GM21619 (cell line): ENCODE data around the gene ADRM1.

Source experiments
- ATAC-seq: cut with Tn5 transposase; IDR thresholded peaks from one replicate; pipeline ENCODE4 v1.9.1; 2021; ENCODE audit not compliant: unreplicated experiment

The ADRM1 gene

GRCh38 chr20:62296724-62297448 lies 5.9 kb upstream of the ADRM1 start:
- no peak for ATAC-seq

- no peak for ATAC-seq
Observed at GRCh38 chr20:62297449-62298227, 5.2 kb upstream of the ADRM1 start.

GRCh38 chr20:62298577-62299249 lies 4.1 kb upstream of the ADRM1 start:
- ATAC-seq: no peak

GRCh38 chr20:62299666-62300236 lies 3.0 kb upstream of the ADRM1 start:
- ATAC-seq: no peak

- ATAC-seq: no peak
Observed at GRCh38 chr20:62300319-62300718, 2.5 kb upstream of the ADRM1 start.

GRCh38 chr20:62301111-62301668 lies 1.6 kb upstream of the ADRM1 start:
- no peak for ATAC-seq

GRCh38 chr20:62301773-62302340 lies 940 bp upstream of the ADRM1 start:
- ATAC-seq: peak; percentile 38

GRCh38 chr20:62303062-62303339 lies 204 bp downstream of the ADRM1 start:
- no peak for ATAC-seq

- no peak for ATAC-seq
Observed at GRCh38 chr20:62303340-62304226, 786 bp downstream of the ADRM1 start.

- no peak for ATAC-seq
Observed at GRCh38 chr20:62304331-62305148, 1.7 kb downstream of the ADRM1 start.

GRCh38 chr20:62305149-62305764 lies 2.5 kb downstream of the ADRM1 start:
- ATAC-seq: no peak

GRCh38 chr20:62305765-62306413 lies 3.1 kb downstream of the ADRM1 start:
- no peak for ATAC-seq

- no peak for ATAC-seq
Observed at GRCh38 chr20:62306414-62307187, 3.8 kb downstream of the ADRM1 start.

GRCh38 chr20:62307226-62308101 lies 4.7 kb downstream of the ADRM1 start:
- no peak for ATAC-seq

GRCh38 chr20:62308102-62308822 lies 5.5 kb downstream of the ADRM1 start:
- no peak for ATAC-seq
